ENCODE measurements around the gene TCF12. TPM values are rescaled to one million over a fixed set of nuclear protein-coding genes. Genes with fewer than 3 reads are reported as not detected.

The TCF12 gene
- total RNA-seq, 3 donors from 2014 or later (not counting 1 experiment from before 2014, with no cell fraction given), result 84.1 to 111 (median 107) TPM

- no peaks in the 10 kb centered on the region for H3K9me3 Mint-ChIP-seq
- TF ChIP-seq, protein P1, sequence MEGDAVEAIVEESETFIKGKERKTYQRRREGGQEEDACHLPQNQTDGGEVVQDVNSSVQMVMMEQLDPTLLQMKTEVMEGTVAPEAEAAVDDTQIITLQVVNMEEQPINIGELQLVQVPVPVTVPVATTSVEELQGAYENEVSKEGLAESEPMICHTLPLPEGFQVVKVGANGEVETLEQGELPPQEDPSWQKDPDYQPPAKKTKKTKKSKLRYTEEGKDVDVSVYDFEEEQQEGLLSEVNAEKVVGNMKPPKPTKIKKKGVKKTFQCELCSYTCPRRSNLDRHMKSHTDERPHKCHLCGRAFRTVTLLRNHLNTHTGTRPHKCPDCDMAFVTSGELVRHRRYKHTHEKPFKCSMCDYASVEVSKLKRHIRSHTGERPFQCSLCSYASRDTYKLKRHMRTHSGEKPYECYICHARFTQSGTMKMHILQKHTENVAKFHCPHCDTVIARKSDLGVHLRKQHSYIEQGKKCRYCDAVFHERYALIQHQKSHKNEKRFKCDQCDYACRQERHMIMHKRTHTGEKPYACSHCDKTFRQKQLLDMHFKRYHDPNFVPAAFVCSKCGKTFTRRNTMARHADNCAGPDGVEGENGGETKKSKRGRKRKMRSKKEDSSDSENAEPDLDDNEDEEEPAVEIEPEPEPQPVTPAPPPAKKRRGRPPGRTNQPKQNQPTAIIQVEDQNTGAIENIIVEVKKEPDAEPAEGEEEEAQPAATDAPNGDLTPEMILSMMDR (IDR thresholded peaks at IDR 0.05), result no peak
- 88% methylated on average over 15 of the region's 15 CpGs for WGBS (ENCODE audit: insufficient coverage)
- H3K9me3 ChIP-seq (ENCODE audit: control insufficient read depth, insufficient read depth, low read length), result no peaks in the 10 kb centered on the region
- no peak overlapping the region for H3K27ac ChIP-seq (ENCODE audit: low read length)
- no peaks in the 10 kb centered on the region for H3K4me1 ChIP-seq (ENCODE audit: control insufficient read depth, insufficient read depth, low read length)
- H3K4me3 Mint-ChIP-seq, result no peak overlapping the region
- intact Hi-C loops (cut with micrococcal nuclease), result no loop called here
- no peaks in the 10 kb centered on the region for H3K4me1 Mint-ChIP-seq
- H3K4me3 ChIP-seq (ENCODE audit: low read length), result no peak overlapping the region
- no peak overlapping the region for H3K27ac Mint-ChIP-seq
- H3K27me3 Mint-ChIP-seq (ENCODE audit: low read depth in 2 of 2), result peaks cover 3 to 13% of the 10 kb centered on the region in 2 donors
- no peaks in the 10 kb centered on the region for H3K27me3 ChIP-seq (ENCODE audit: control insufficient read depth, insufficient read depth, low read length)
- DNase-seq (no peak), ATAC-seq (no peak)
- H3K36me3 Mint-ChIP-seq, result no peaks in the 10 kb centered on the region
- H3K36me3 ChIP-seq (ENCODE audit: control insufficient read depth, insufficient read depth, low read length), result no peaks in the 10 kb centered on the region
Observed at GRCh38 chr15:57312318-57313133, 394.1 kb downstream of the TCF12 start.

DNA sequence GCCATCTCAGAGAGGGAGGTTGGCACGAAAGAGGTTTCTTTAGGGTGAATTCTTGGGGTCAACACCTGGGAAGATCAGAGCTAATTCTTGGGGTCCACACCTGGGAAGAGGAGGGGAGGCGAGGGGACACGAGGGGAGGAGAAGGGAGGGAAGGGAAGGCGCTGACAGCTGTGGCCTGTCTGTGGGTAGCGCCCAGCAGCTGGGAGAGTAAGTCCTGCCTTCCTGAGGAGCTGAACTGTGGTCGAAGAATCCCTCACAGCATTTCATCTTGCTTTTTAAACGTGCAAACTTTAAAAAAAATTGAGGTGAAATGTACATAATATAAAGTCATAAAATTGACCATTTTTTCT, 394.7 kb downstream of the TCF12 start:
- H3K27me3 ChIP-seq (ENCODE audit: control insufficient read depth, insufficient read depth, low read length), result no peaks in the 10 kb centered on the region
- TF ChIP-seq, protein P1 (IDR thresholded peaks at IDR 0.05), result no peak
- no peaks in the 10 kb centered on the region for H3K9me3 Mint-ChIP-seq
- WGBS (ENCODE audit: insufficient coverage), result 63% methylated on average over 5 of the region's 7 CpGs
- H3K27me3 Mint-ChIP-seq (ENCODE audit: low read depth in 2 of 2), result peaks cover 3 to 13% of the 10 kb centered on the region in 2 donors
- intact Hi-C loops (cut with micrococcal nuclease), result no loop called here
- ATAC-seq (no peak), DNase-seq (no peak)
- H3K36me3 ChIP-seq (ENCODE audit: control insufficient read depth, insufficient read depth, low read length), result no peaks in the 10 kb centered on the region
- H3K9me3 ChIP-seq (ENCODE audit: control insufficient read depth, insufficient read depth, low read length), result no peaks in the 10 kb centered on the region
- no peaks in the 10 kb centered on the region for H3K4me1 ChIP-seq (ENCODE audit: control insufficient read depth, insufficient read depth, low read length)
- H3K4me1 Mint-ChIP-seq, result no peaks in the 10 kb centered on the region
- H3K4me3 Mint-ChIP-seq, result no peak overlapping the region
- no peak overlapping the region for H3K4me3 ChIP-seq (ENCODE audit: low read length)
- no peak overlapping the region for H3K27ac Mint-ChIP-seq
- no peaks in the 10 kb centered on the region for H3K36me3 Mint-ChIP-seq
- H3K27ac ChIP-seq (ENCODE audit: low read length), result no peak overlapping the region

DNA sequence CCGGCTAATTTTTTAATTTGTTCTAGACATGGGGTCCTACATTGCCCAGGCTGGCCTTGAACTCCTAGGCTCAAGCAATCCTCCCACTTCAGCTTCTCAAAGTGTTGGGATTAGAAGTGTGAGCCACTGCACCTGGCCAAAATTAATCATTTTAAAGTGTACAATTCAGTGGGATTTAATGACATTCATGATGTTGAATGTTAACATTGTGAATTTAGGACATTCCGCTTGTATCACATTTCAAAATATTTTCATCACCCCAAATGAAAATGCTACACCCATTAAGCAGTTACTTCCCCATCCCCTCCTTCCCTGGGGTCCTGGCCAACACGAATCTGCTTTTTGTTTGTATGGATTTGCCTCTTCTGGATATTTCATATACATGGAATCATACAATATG, 395.8 kb downstream of the TCF12 start:
- H3K9me3 ChIP-seq (ENCODE audit: control insufficient read depth, insufficient read depth, low read length), result no peaks in the 10 kb centered on the region
- no peaks in the 10 kb centered on the region for H3K4me1 ChIP-seq (ENCODE audit: control insufficient read depth, insufficient read depth, low read length)
- TF ChIP-seq, protein P1 (IDR thresholded peaks at IDR 0.05), result no peak
- H3K27me3 Mint-ChIP-seq (ENCODE audit: low read depth in 2 of 2), result peaks cover 3 to 13% of the 10 kb centered on the region in 2 donors
- H3K27me3 ChIP-seq (ENCODE audit: control insufficient read depth, insufficient read depth, low read length), result no peaks in the 10 kb centered on the region
- no peaks in the 10 kb centered on the region for H3K4me1 Mint-ChIP-seq
- H3K4me3 ChIP-seq (ENCODE audit: low read length), result no peak overlapping the region
- ATAC-seq (no peak), DNase-seq (no peak)
- intact Hi-C loops (cut with micrococcal nuclease), result no loop called here
- no peaks in the 10 kb centered on the region for H3K36me3 ChIP-seq (ENCODE audit: control insufficient read depth, insufficient read depth, low read length)
- no peaks in the 10 kb centered on the region for H3K9me3 Mint-ChIP-seq
- no peak overlapping the region for H3K27ac Mint-ChIP-seq
- 90% methylated on average over 3 of the region's 3 CpGs for WGBS (ENCODE audit: insufficient coverage)
- H3K27ac ChIP-seq (ENCODE audit: low read length), result no peak overlapping the region
- H3K4me3 Mint-ChIP-seq, result no peak overlapping the region
- no peaks in the 10 kb centered on the region for H3K36me3 Mint-ChIP-seq

DNA sequence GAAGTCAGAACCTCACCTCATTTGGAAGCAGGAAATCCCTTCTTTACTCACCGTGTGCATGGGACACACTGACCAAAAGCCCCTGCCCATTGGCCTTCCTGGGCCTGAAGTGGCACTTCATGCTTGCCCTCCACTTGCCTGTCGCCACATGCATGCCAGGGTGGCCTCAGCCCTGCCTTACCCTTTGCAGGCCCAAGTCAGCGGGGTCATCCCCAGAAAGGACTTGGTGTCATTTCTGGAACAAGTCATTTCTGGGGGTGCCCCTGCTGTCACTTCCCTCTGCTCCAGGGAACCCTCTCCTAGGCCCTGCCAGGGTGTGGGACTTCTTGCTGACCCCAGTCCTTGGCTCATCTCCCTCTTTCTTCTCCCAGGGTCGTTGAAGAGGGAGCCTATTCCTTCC, 398.0 kb downstream of the TCF12 start:
- intact Hi-C loops (cut with micrococcal nuclease), result no loop called here
- no peak overlapping the region for H3K27ac Mint-ChIP-seq
- no peak overlapping the region for H3K4me3 ChIP-seq (ENCODE audit: low read length)

More for the DNA sequence above, 398.0 kb downstream of the TCF12 start:
- no peak overlapping the region for H3K27ac ChIP-seq (ENCODE audit: low read length)
- H3K9me3 ChIP-seq (ENCODE audit: control insufficient read depth, insufficient read depth, low read length), result no peaks in the 10 kb centered on the region
- Mint-ChIP-seq H3K27me3 (ENCODE audit: low read depth in 2 of 2) (peaks cover 2 to 5% of the 10 kb centered on the region in 2 donors), H3K4me1 (no peaks in the 10 kb centered on the region), H3K4me3 (no peak overlapping the region), H3K36me3 (no peaks in the 10 kb centered on the region), H3K9me3 (no peaks in the 10 kb centered on the region)
- ATAC-seq (no peak), DNase-seq (no peak)
- no peaks in the 10 kb centered on the region for H3K4me1 ChIP-seq (ENCODE audit: control insufficient read depth, insufficient read depth, low read length)
- H3K36me3 ChIP-seq (ENCODE audit: control insufficient read depth, insufficient read depth, low read length), result no peaks in the 10 kb centered on the region
- TF ChIP-seq, protein P1 (IDR thresholded peaks at IDR 0.05), result no peak
- H3K27me3 ChIP-seq (ENCODE audit: control insufficient read depth, insufficient read depth, low read length), result no peaks in the 10 kb centered on the region
- 68% methylated on average over 4 of the region's 4 CpGs for WGBS (ENCODE audit: insufficient coverage)
